GM12865 (cell line): ENCODE results near the gene ATP2A3.

Experiments used
- DNase-seq: peaks from one replicate; pipeline ENCODE4 v3.0.0; 2010; ENCODE audit warnings: low read depth
- H3K4me3 ChIP-seq: 2 replicates; pipeline ENCODE4 v1.5.1; 2011; ENCODE audit warnings: mild to moderate bottlenecking, low read depth, low read length, control low read depth
- CTCF ChIP-seq: IDR thresholded peaks from 2 replicates; pipeline ENCODE4 v1.5.1; 2011; ENCODE audit warnings: low read length, control low read depth, low read depth, inconsistent platforms; ENCODE audit not compliant: insufficient read depth; ENCODE audit errors: missing control alignments

The ATP2A3 gene

GRCh38 chr17:3965118-3965800, 1.0 kb upstream of the ATP2A3 start:
- DNase-seq = peak; percentile 87
- H3K4me3 ChIP-seq = peak overlapping the region; percentile 92
- TF ChIP-seq CTCF = no peak

- no peak for TF ChIP-seq CTCF
- peak overlapping the region; percentile 92 for H3K4me3 ChIP-seq
- DNase-seq = peak; percentile 82
These were observed 718 bp downstream of the ATP2A3 start for GRCh38 chr17:3963237-3964201.

GRCh38 chr17:3962965-3963236, 1.3 kb downstream of the ATP2A3 start:
- no peak for DNase-seq
- H3K4me3 ChIP-seq = peak overlapping the region; percentile 92
- TF ChIP-seq CTCF = no peak

GRCh38 chr17:3962217-3962964, 1.8 kb downstream of the ATP2A3 start:
- no peak for DNase-seq
- H3K4me3 ChIP-seq = peak overlapping the region; percentile 92
- TF ChIP-seq CTCF = no peak

- no peak for TF ChIP-seq CTCF
- peak; percentile 82 for DNase-seq
- peak overlapping the region; percentile 23 for H3K4me3 ChIP-seq
These were observed 2.6 kb downstream of the ATP2A3 start for GRCh38 chr17:3961564-3962047.

GRCh38 chr17:3960764-3961163, 3.5 kb downstream of the ATP2A3 start:
- DNase-seq = no peak
- H3K4me3 ChIP-seq = no peak overlapping the region
- TF ChIP-seq CTCF = no peak
